NCI-H2196 treated with DMSO at 0.1 percent for 48 hours (cell line): ENCODE data around the gene CLEC19A.
"Not testable (repeated sequence)": the region's sequence is repeated elsewhere in the genome, so short reads cannot be mapped to it uniquely, and the experiment has no call there.

Experiments
- DNase-seq: peaks from one replicate; lab custom pipeline; 2025; ENCODE audit not compliant: unreplicated experiment; lab: John Stamatoyannopoulos, UW

Gene CLEC19A

GRCh38 chr16:19321186-19321585 is 35.7 kb downstream of the CLEC19A start:
- DNase-seq: not testable (repeated sequence)

GRCh38 chr16:19323596-19323995 is 38.1 kb downstream of the CLEC19A start:
- no peak for DNase-seq

GRCh38 chr16:19328364-19328763 is 42.8 kb downstream of the CLEC19A start:
- DNase-seq: no peak

DNA sequence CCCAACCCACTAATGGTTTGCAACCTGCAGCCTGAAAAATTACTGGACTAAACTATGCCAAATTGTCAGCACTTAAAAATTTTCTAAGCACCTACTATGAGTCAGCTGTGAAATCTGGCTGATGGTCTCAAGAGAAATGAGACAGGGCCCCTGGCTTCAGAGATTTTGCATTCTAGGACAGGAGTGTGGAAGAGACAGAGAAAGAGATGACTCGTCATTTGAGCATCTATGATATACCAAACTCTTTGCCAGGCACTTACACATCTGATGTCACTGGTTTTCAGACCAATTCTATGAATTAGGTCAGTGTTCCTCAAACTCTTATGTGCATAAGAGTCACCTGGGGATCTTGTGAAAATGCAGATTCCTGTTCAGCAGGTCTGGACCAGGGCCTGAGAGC is 44.4 kb downstream of the CLEC19A start:
- DNase-seq: no peak

DNA sequence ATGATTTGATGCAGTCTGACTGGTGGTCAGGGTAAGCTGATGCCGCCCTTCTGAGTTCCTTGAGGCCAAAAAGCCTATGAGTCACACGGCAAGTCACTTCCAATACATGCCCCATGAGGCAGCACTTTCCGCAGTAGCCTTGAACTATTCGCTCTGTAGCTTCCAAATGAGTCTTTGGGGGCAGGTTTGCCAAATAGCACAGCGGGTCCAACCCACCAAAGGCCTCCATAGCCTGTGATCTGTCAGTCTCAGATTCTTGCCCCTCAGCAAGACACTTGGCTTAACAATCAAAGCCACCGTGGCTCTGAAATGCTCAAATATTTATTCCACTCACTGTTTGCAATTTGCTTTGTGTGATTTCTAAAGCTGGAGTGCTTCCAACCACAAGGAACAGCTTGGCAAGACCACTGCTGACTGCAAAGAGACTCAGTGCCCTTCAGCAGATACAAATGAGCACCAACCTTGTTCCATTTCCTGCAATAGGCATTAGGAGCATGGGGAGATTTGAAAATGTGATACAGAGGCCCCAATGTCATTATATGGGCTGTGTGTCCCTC is 45.4 kb downstream of the CLEC19A start:
- no peak for DNase-seq

DNA sequence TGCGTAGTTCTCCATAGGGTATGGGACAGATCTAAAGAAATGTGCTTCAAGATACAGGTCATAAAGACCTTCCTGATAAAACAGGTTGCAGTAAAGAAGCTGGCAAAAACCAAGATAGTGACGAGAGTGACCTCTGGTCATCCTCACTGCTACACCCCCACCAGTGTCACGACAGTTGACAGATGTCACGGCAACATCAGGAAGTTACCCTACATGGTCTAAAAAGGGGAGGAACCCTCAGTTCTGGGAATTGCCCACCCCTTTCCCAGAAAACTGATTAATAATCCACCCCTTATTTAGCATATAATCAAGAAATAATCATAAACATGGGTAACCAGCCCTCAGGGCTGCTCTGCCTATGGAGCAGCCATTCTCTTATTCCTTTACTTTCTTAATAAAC is 46.3 kb downstream of the CLEC19A start:
- DNase-seq: no peak

GRCh38 chr16:19338335-19338734 is 52.8 kb downstream of the CLEC19A start:
- DNase-seq: peak; percentile 7

DNA sequence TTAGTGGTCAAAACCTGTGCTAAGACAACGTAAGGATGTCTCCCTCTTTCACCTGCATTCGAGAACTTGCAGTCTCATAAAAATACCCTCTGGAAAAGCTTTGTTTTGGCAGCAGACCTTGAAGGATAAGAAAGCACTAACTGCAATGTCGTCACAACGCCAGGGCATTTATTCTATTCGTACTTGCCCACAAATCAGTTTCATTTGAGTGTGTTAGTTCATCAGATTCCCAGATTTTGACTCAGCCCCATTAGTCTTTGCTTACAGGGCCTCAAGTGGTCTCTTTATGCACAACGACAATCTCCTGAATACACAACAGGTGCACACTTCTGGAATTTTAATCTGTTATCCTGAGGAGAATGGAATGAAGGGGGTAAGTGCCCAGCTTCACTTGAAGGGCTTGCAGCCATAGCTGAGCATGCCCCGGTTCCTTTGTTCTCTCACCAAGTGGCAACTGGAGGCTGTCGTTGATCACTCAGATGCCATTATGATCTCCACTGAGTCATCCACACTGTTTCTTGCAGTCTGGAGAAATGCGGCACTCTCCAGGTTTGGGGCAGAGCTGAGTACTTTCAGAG is 58.8 kb downstream of the CLEC19A start:
- DNase-seq: no peak

DNA sequence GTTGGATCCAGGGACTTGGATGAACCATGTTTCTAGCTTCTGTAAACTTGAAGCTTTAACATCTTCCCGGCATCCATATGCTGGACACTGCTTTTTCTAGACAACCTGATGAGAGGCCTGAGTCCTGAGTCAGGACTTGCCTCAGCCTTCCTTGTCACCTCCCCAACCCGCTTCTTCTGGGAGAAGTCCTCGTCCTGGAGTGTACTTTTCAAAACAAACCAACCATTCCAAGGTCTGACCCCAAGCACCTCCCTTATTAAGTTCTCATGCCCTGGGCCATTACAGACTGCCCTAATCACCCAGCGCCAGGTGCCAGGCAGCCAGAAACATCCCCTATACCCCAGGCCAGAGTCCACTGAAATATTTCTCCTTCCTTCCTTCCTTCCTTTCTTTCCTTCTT is 59.4 kb downstream of the CLEC19A start:
- no peak for DNase-seq

DNA sequence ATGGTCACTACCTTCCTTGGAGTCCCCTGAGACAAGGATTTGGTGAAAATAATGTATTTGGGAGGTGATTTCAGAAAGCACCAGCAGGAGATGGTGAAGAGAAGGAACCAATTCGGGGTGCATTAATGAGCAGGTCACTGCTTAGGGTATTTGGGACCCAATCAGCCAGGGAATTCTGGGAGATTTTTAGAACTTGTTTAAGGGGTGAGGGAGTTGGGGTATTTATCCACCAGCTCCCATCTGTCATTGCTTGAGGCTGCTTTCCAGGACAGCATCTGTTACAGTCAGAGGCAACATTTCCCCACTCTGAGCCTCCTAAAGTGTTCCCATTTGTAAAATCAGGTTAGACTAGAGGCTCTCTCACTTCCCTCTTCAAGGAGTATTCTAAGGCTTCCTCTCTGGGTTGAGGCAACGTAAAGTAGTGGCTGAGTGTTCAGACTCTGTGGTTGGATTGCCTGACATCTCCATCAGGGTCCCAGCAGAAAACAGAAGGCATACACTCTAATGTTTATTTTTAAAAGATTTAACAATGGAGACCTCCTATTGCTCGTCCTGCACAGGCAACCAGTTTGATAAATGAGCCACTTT is 60.9 kb downstream of the CLEC19A start:
- no peak for DNase-seq

DNA sequence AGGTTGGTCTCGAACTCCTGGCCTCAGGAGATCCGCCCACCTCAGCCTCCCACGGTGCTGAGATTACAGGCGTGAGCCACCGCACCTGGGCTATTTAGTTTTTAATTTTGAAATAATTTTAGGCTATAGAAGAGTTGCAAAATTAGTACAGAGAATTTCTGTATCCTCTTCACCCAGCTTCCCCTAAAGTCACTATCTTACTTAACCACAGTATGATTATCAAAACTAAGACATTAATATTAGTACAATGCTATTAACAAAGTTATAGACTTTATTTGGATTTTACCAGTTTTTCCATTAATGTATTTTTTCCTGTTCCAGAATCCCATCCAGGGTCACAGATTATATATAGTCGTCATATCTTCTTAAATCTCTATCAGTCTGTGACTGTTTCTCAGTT is 62.6 kb downstream of the CLEC19A start:
- DNase-seq: no peak

GRCh38 chr16:19348578-19349315 is 63.2 kb downstream of the CLEC19A start:
- no peak for DNase-seq

DNA sequence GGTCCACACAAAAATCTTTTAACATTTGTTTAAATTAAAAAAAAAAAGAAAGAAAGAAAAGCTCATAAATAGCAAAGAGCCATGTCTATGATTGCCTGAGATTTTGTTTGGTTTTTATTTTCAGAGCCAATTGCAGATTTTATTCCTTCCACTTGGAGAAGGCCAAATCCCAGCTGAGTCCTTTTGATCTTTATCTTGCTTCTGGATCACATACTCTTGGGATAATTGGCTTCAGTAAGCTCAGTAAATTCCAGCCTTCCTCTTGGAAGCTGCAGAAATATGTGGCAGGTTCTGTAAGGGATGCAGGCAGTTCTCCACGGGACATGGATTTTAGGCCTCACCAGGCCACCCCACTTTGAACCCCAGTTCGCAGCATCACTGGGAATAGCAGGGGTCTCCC is 68.8 kb downstream of the CLEC19A start:
- no peak for DNase-seq

- DNase-seq: no peak
Measured at GRCh38 chr16:19356024-19356952, 70.8 kb downstream of the CLEC19A start.

DNA sequence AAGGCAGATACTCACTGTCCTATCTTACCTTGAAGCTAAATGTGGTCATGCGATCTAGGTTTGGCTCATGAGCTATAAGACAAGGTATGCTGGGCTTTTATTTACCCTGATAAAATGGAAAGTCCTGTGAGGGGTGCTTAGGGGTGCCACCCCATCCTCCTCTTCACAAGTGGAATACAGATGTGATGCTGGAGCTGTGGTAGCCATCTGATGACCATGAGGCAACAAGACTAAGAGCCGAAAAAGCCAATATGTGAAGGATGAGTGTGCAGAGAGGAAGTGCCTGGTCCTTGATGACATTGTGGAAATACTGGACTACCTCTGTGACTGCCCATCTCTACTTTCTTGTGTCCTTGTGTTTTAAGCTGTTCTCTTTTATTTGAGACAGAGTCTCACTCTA is 74.0 kb downstream of the CLEC19A start:
- DNase-seq: no peak
